GM12892 (cell line): Measurements from ENCODE around the gene LRMDA.

Experiments used
- DNase-seq: peaks from one replicate; pipeline ENCODE4 v3.0.0; 2011; ENCODE audit not compliant: insufficient read length
- FAIRE-seq: peaks from 2 replicates; lab custom pipeline; 2011; peaks lifted over from hg19 to GRCh38; lab: Jason Lieb, UNC
- POLR2A ChIP-seq: IDR thresholded peaks from 2 replicates; pipeline ENCODE4 v1.6.1; 2011; ENCODE audit warnings: low read depth, low read length, control low read depth
- POLR2AphosphoS5 ChIP-seq: IDR thresholded peaks from 2 replicates; pipeline ENCODE4 v1.6.1; 2011; ENCODE audit warnings: low read depth, low read length, control low read depth
- TAF1 ChIP-seq: IDR thresholded peaks from 2 replicates; pipeline ENCODE4 v1.6.1; 2011; ENCODE audit warnings: low read depth, mild to moderate bottlenecking, control low read depth, low read length, borderline replicate concordance

The LRMDA gene

GRCh38 chr10:75525067-75525466, 93.6 kb downstream of the LRMDA start:
- FAIRE-seq: no peak
- no peak for DNase-seq

GRCh38 chr10:75525646-75526045, 94.2 kb downstream of the LRMDA start:
- DNase-seq (no peak), FAIRE-seq (no peak)
- TF ChIP-seq POLR2A (no peak), TAF1 (no peak), POLR2AphosphoS5 (no peak)

More at GRCh38 chr10:75525067-75525466, 93.6 kb downstream of the LRMDA start:
- TF ChIP-seq POLR2AphosphoS5 (no peak), POLR2A (no peak), TAF1 (no peak)

- FAIRE-seq (no peak), DNase-seq (no peak)
- TF ChIP-seq POLR2AphosphoS5 (no peak), POLR2A (no peak), TAF1 (no peak)
Measured at GRCh38 chr10:75527542-75527941, 96.1 kb downstream of the LRMDA start.

- FAIRE-seq: no peak
- no peak for DNase-seq
- TF ChIP-seq POLR2AphosphoS5 (no peak), POLR2A (no peak), TAF1 (no peak)
Measured at GRCh38 chr10:75528392-75528791, 97.0 kb downstream of the LRMDA start.

GRCh38 chr10:75530299-75530698, 98.9 kb downstream of the LRMDA start:
- DNase-seq (no peak), FAIRE-seq (no peak)
- TF ChIP-seq POLR2A: no peak
- no peak for TF ChIP-seq POLR2AphosphoS5
- no peak for TF ChIP-seq TAF1

GRCh38 chr10:75531571-75532031, 100.2 kb downstream of the LRMDA start:
- no peak for DNase-seq
- no peak for FAIRE-seq
- TF ChIP-seq POLR2AphosphoS5 (no peak), POLR2A (no peak), TAF1 (no peak)

GRCh38 chr10:75532253-75532924, 101.0 kb downstream of the LRMDA start:
- DNase-seq (no peak), FAIRE-seq (no peak)
- no peak for TF ChIP-seq POLR2AphosphoS5
- TF ChIP-seq POLR2A: no peak

- no peak for FAIRE-seq
- no peak for DNase-seq
- TF ChIP-seq TAF1 (no peak), POLR2A (no peak), POLR2AphosphoS5 (no peak)
Measured at GRCh38 chr10:75538144-75538543, 106.7 kb downstream of the LRMDA start.

- no peak for FAIRE-seq
- TF ChIP-seq POLR2AphosphoS5 (no peak), POLR2A (no peak), TAF1 (no peak)
- no peak for DNase-seq
Measured at GRCh38 chr10:75538765-75539164, 107.3 kb downstream of the LRMDA start.

GRCh38 chr10:75540357-75540966, 109.0 kb downstream of the LRMDA start:
- no peak for FAIRE-seq
- no peak for TF ChIP-seq POLR2A
- TF ChIP-seq POLR2AphosphoS5: no peak
- TF ChIP-seq TAF1: no peak
- DNase-seq: no peak

GRCh38 chr10:75540981-75541380, 109.6 kb downstream of the LRMDA start:
- no peak for TF ChIP-seq TAF1
- FAIRE-seq (no peak), DNase-seq (no peak)

- FAIRE-seq (no peak), DNase-seq (no peak)
- TF ChIP-seq POLR2A (no peak), TAF1 (no peak), POLR2AphosphoS5 (no peak)
Measured at GRCh38 chr10:75541411-75541810, 110.0 kb downstream of the LRMDA start.

GRCh38 chr10:75542084-75542483, 110.7 kb downstream of the LRMDA start:
- no peak for DNase-seq
- no peak for TF ChIP-seq POLR2AphosphoS5
- no peak for TF ChIP-seq TAF1
- TF ChIP-seq POLR2A: no peak
- no peak for FAIRE-seq

- TF ChIP-seq POLR2A (no peak), TAF1 (no peak), POLR2AphosphoS5 (no peak)
- no peak for DNase-seq
- no peak for FAIRE-seq
Measured at GRCh38 chr10:75542906-75543305, 111.5 kb downstream of the LRMDA start.
